H1 (cell line): ENCODE measurements around the gene RTEL1. TPM values are rescaled to one million over a fixed set of nuclear protein-coding genes. Genes with fewer than 3 reads are reported as not detected.

Experiments used
- CTCF ChIA-PET: fragments of 300-600 bp; sonication (Branson Sonifier 250); formaldehyde crosslinking; loops from one replicate; lab custom pipeline; 2021; ENCODE audit not compliant: partially characterized antibody; lab: Charles Lee
- POLR2A ChIA-PET: fragments of 300-600 bp; sonication (Branson Sonifier 250); formaldehyde crosslinking; loops from one replicate; lab custom pipeline; 2021; ENCODE audit warnings: inconsistent platforms; ENCODE audit not compliant: partially characterized antibody; lab: Charles Lee
- DNase-seq, 2 experiments: peaks; one replicate each; pipeline versions ENCODE4 v3.0.0 to v3.0.0-alpha.2; 2010 to 2022; ENCODE audit warnings: low spot score in 2 of 2, low read depth in 1 of 2, mixed read lengths in 1 of 2
- FAIRE-seq: peaks from 2 replicates; lab custom pipeline; 2011; peaks lifted over from hg19 to GRCh38; lab: Jason Lieb, UNC
- H2AFZ ChIP-seq: 2 replicates; pipeline ENCODE4 v1.8.1; 2012; ENCODE audit warnings: low read length, inconsistent platforms
- H2AK5ac ChIP-seq: 2 replicates; pipeline ENCODE4 v1.6.1; 2013; ENCODE audit warnings: low read depth, low read length
- H2BK120ac ChIP-seq: replicated peaks from 2 replicates; pipeline ENCODE3; 2013; ENCODE audit warnings: low read depth, low read length, inconsistent platforms
- H2BK12ac ChIP-seq: 2 replicates; pipeline ENCODE4 v1.6.1; 2013; ENCODE audit warnings: low read depth, low read length
- H2BK15ac ChIP-seq: 2 replicates; pipeline ENCODE4 v1.6.1; 2013; ENCODE audit warnings: low read length
- H2BK20ac ChIP-seq: 2 replicates; pipeline ENCODE4 v1.6.1; 2013; ENCODE audit warnings: low read length
- H2BK5ac ChIP-seq: 2 replicates; pipeline ENCODE4 v1.6.1; 2013; ENCODE audit warnings: low read depth, low read length
- H3K14ac ChIP-seq: 2 replicates; pipeline ENCODE4 v1.6.1; 2013; ENCODE audit warnings: inconsistent platforms; ENCODE audit not compliant: insufficient read length
- H3K18ac ChIP-seq: 2 replicates; pipeline ENCODE4 v1.6.1; 2013; ENCODE audit warnings: low read length; ENCODE audit errors: extremely low read depth
- H3K23ac ChIP-seq: 2 replicates; pipeline ENCODE4 v1.6.1; 2013; ENCODE audit warnings: inconsistent platforms; ENCODE audit not compliant: insufficient read length
- H3K23me2 ChIP-seq: 2 replicates; pipeline ENCODE4 v1.6.1; 2013; ENCODE audit warnings: low read depth, low read length
- H3K27ac ChIP-seq: 2 replicates; pipeline ENCODE4 v1.6.1; 2011; ENCODE audit warnings: low read depth, low read length, inconsistent platforms
- H3K27me3 ChIP-seq, 4 experiments: replicated peaks in 1 of 4; 1 replicate in 1 of 4; 2 replicates in 3 of 4; pipeline versions ENCODE4 v1.6.1 to v1.8.1; 2011 to 2013; ENCODE audit warnings: low read length in 3 of 4, mild to moderate bottlenecking in 3 of 4, inconsistent platforms in 2 of 4, mixed read lengths in 2 of 4, moderate library complexity in 1 of 4; ENCODE audit not compliant: control insufficient read depth in 3 of 4, insufficient read depth in 3 of 4; ENCODE audit errors: extremely low read depth in 1 of 4
- H3K36me3 ChIP-seq, 4 experiments: 2 replicates each; pipeline versions ENCODE4 v1.6.1 to v1.8.1; 2011 to 2013; ENCODE audit warnings: mild to moderate bottlenecking in 4 of 4, low read length in 3 of 4, moderate library complexity in 2 of 4, control low read depth in 1 of 4, inconsistent platforms in 1 of 4; ENCODE audit not compliant: insufficient read depth in 4 of 4, control insufficient read depth in 2 of 4
- H3K4ac ChIP-seq: replicated peaks from 2 replicates; pipeline ENCODE3; 2013; ENCODE audit warnings: low read length, low read depth, mixed read lengths, inconsistent platforms; ENCODE audit not compliant: insufficient read length
- H3K4me1 ChIP-seq, 4 experiments: replicated peaks in 1 of 4; 1 replicate in 1 of 4; 2 replicates in 3 of 4; pipeline versions ENCODE4 v1.6.1 to v1.8.1; 2011 to 2013; ENCODE audit warnings: low read length in 3 of 4, inconsistent platforms in 2 of 4, mixed read lengths in 1 of 4; ENCODE audit not compliant: insufficient read depth in 4 of 4, control insufficient read depth in 3 of 4
- H3K4me2 ChIP-seq, 2 experiments: 2 replicates each; pipeline versions ENCODE4 v1.6.1 to v1.8.1; 2011 to 2013; ENCODE audit warnings: low read depth in 2 of 2, low read length in 2 of 2, control low read depth in 1 of 2, inconsistent platforms in 1 of 2, mild to moderate bottlenecking in 1 of 2; ENCODE audit not compliant: insufficient read depth in 1 of 2
- H3K4me3 ChIP-seq, 4 experiments: fragments of 200-600, 300-600 bp in 1 of 4; sonication (generic), shearing (Covaris generic), sonication (Bioruptor Twin) in 1 of 4; 2 replicates each; pipeline versions ENCODE4 v1.5.1 to v1.8.1; 2011 to 2016; ENCODE audit warnings: low read length in 4 of 4, low read depth in 3 of 4, control low read depth in 2 of 4, inconsistent platforms in 2 of 4, mild to moderate bottlenecking in 2 of 4, mixed read lengths in 1 of 4, moderate library complexity in 1 of 4; ENCODE audit not compliant: insufficient read depth in 2 of 4; ENCODE audit errors: extremely low read depth in 1 of 4
- H3K56ac ChIP-seq: replicated peaks from 2 replicates; pipeline ENCODE3; 2013; ENCODE audit warnings: low read depth, mild to moderate bottlenecking, mixed read lengths, low read length, inconsistent platforms; ENCODE audit not compliant: insufficient read length
- H3K79me1 ChIP-seq: 2 replicates; pipeline ENCODE4 v1.6.1; 2013; ENCODE audit warnings: low read depth, low read length, control low read depth
- H3K79me2 ChIP-seq, 2 experiments: 2 replicates each; pipeline versions ENCODE4 v1.6.1 to v1.8.1; 2012 to 2013; ENCODE audit warnings: low read length in 2 of 2, mild to moderate bottlenecking in 2 of 2, inconsistent platforms in 1 of 2; ENCODE audit not compliant: insufficient read depth in 2 of 2, control insufficient read depth in 1 of 2
- H3K9ac ChIP-seq, 4 experiments: replicated peaks in 1 of 4; 1 replicate in 1 of 4; 2 replicates in 3 of 4; pipeline versions ENCODE4 v1.6.1 to v1.8.1; 2011 to 2013; ENCODE audit warnings: low read depth in 3 of 4, low read length in 3 of 4, control low read depth in 2 of 4, mild to moderate bottlenecking in 2 of 4, moderate library complexity in 2 of 4, inconsistent platforms in 1 of 4; ENCODE audit errors: extremely low read depth in 1 of 4
- H3K9me3 ChIP-seq, 2 experiments: 2 replicates each; pipeline versions ENCODE4 v1.6.1 to v1.8.1; 2012 to 2013; ENCODE audit warnings: mild to moderate bottlenecking in 2 of 2, moderate library complexity in 2 of 2, control low read depth in 1 of 2, inconsistent platforms in 1 of 2, low read depth in 1 of 2, low read length in 1 of 2, mixed read lengths in 1 of 2; ENCODE audit not compliant: insufficient read depth in 2 of 2
- H4K20me1 ChIP-seq, 2 experiments: replicated peaks in 1 of 2; 2 replicates each; pipeline versions ENCODE3 to v1.8.1; 2011 to 2013; ENCODE audit warnings: inconsistent platforms in 2 of 2, low read length in 2 of 2, mild to moderate bottlenecking in 1 of 2; ENCODE audit not compliant: insufficient read depth in 2 of 2, control insufficient read depth in 1 of 2
- H4K5ac ChIP-seq: 2 replicates; pipeline ENCODE4 v1.6.1; 2013; ENCODE audit warnings: low read length, low read depth, mixed read lengths, inconsistent platforms; ENCODE audit not compliant: insufficient read length
- H4K8ac ChIP-seq: 2 replicates; pipeline ENCODE4 v1.8.0; 2013; ENCODE audit warnings: mild to moderate bottlenecking, moderate library complexity, low read length, inconsistent platforms; ENCODE audit not compliant: insufficient read depth; ENCODE audit errors: extremely low read depth
- H4K91ac ChIP-seq: replicated peaks from 2 replicates; pipeline ENCODE3; 2013; ENCODE audit warnings: low read length, mixed read lengths, inconsistent platforms; ENCODE audit not compliant: insufficient read length
- CTBP2 ChIP-seq: IDR thresholded peaks from 2 replicates; pipeline ENCODE4 v1.7.0; 2011; ENCODE audit warnings: borderline replicate concordance, mild to moderate bottlenecking, moderate library complexity, mixed read lengths, low read length; ENCODE audit not compliant: insufficient read depth, insufficient read length
- E2F6 ChIP-seq: IDR thresholded peaks from 2 replicates; pipeline ENCODE4 v1.6.1; 2012; ENCODE audit warnings: inconsistent platforms
- HDAC6 ChIP-seq: IDR thresholded peaks from one replicate; pipeline ENCODE4 v1.7.1; 2012; ENCODE audit warnings: low read depth, mild to moderate bottlenecking, inconsistent platforms, low read length, moderate library complexity
- SP1 ChIP-seq: IDR thresholded peaks from 2 replicates; pipeline ENCODE4 v1.6.1; 2011; ENCODE audit warnings: low read depth, low read length
- SRF ChIP-seq: IDR thresholded peaks from 2 replicates; pipeline ENCODE4 v1.6.1; 2011; ENCODE audit warnings: mild to moderate bottlenecking, low read depth, low read length, moderate library complexity
- TAF7 ChIP-seq: optimal IDR thresholded peaks from 2 replicates; pipeline ENCODE3; 2011; ENCODE audit warnings: low read depth, mild to moderate bottlenecking, inconsistent platforms, low read length, moderate library complexity, borderline replicate concordance
- TBP ChIP-seq: IDR thresholded peaks from 2 replicates; pipeline ENCODE4 v1.6.1; 2011; ENCODE audit warnings: low read depth, low read length, improper control_type of control experiment
- ZNF274 ChIP-seq: IDR thresholded peaks from 2 replicates; pipeline ENCODE4 v1.7.0; 2012; ENCODE audit warnings: low read length, borderline replicate concordance; ENCODE audit errors: extremely low read depth
- WGBS, 2 experiments: shearing (Covaris generic) in 1 of 2; methylation state at CpG; one replicate each; pipeline versions ENCODE4 v1.1.6 to v1.1.7; 2013 to 2015; ENCODE audit warnings: low lambda C conversion rate in 2 of 2, mixed read lengths in 2 of 2, inconsistent platforms in 1 of 2, low coverage in 1 of 2, missing lambda C conversion rate in 1 of 2; ENCODE audit not compliant: insufficient replicate concordance in 2 of 2, insufficient coverage in 1 of 2, insufficient read length in 1 of 2; ENCODE audit errors: extremely low coverage in 1 of 2, missing lambda C conversion rate in 1 of 2; 5-methylcytosine and 5-hydroxymethylcytosine counted together
- polyA plus RNA-seq, 7 experiments: library from polyadenylated mRNA; depleted of rRNA in 3 of 7; stranded (reverse) in 5 of 7; unstranded in 2 of 7; fragments of >200 nt in 5 of 7; fragments of 200-250 nt in 2 of 7; gene quantifications; 1 replicate in 5 of 7; 2 replicates in 1 of 7; 4 replicates in 1 of 7; pipeline versions ENCODE4 v1.2.1 to v1.2.3, GENCODE V29; 2011 to 2013; ENCODE audit warnings: missing spikeins in 2 of 7, mixed read lengths in 2 of 7
- total RNA-seq: library from RNA; stranded (reverse); fragmentation: NEBNext Ultra II Directional; extraction: Animal tissue kit (Norgen Biotek cat#: 25700); gene quantifications from 2 replicates; pipeline ENCODE4 v1.2.1, GENCODE V29; 2021

The RTEL1 gene
- total and polyA plus RNA-seq, 2 of the 8 experiments (the other 6 are each of a cell fraction or from before 2014, with no cell fraction given), result 16.2 to 37.1 TPM

GRCh38 chr20:63745424-63745805, 87.3 kb downstream of the RTEL1 start:
- Histone ChIP-seq H2BK20ac (no peak overlapping the region), H3K4me2 (no peak overlapping the region), H3K79me1 (no peaks in the 10 kb centered on the region; the same call in 1 of the 2 replicates), H3K4ac (no peak overlapping the region), H2BK15ac (no peak overlapping the region), H3K79me2 (no peaks in the 10 kb centered on the region), H3K36me3 (peaks cover 0 to 12% (median 6%) of the 10 kb centered on the region in 4 experiments; a peak in 4 of 8 replicates), H2AFZ (no peak overlapping the region), H2BK12ac (no peak overlapping the region), H4K8ac (no peak overlapping the region; the same call in 1 of the 2 replicates), H3K4me3 (no peak overlapping the region), H3K27ac (no peak overlapping the region), H3K9me3 (no peaks in the 10 kb centered on the region), H3K23me2 (peaks cover 4% of the 10 kb centered on the region; the same call in 1 of the 2 replicates), H2BK120ac (no peak overlapping the region), H4K20me1 (peaks cover 0 to 3% of the 10 kb centered on the region in 2 experiments), H3K56ac (no peak overlapping the region), H3K4me1 (peaks cover 0 to 8% (median 7%) of the 10 kb centered on the region in 4 experiments; a peak in 5 of 7 replicates), H3K27me3 (no peaks in the 10 kb centered on the region), H2BK5ac (no peak overlapping the region), H3K23ac (no peak overlapping the region), H3K18ac (no peak overlapping the region), H3K14ac (no peak overlapping the region), H2AK5ac (no peak overlapping the region), H4K91ac (no peak overlapping the region), H3K9ac (no peak overlapping the region), H4K5ac (no peak overlapping the region)
- ChIA-PET CTCF (interaction anchor here (1.2 kb wide), 1 partner anchor 30 kb away, joined by 3 read pairs; no protein-coding TSS in a partner anchor), POLR2A (interaction anchor here (1.3 kb wide), 1 partner anchor 9 kb away, joined by 4 read pairs; the partner anchor contains the start of gene LIME1)
- FAIRE-seq (no peak), DNase-seq (no peak)
- 89% methylated on average over 15 of the region's 15 CpGs; no CpG with 5 or more reads in 1 of the 2 experiments for WGBS, 2 experiments
- TF ChIP-seq TAF7 (no peak), HDAC6 (no peak), E2F6 (no peak), SRF (no peak), SP1 (no peak), TBP (no peak), ZNF274 (no peak), CTBP2 (no peak)
